Neural cell (in vitro differentiated cells): ENCODE measurements around the gene PFN2.

Source experiments
- EZH2 ChIP-seq: fragments of 200-600, 300-800 bp; shearing (Covaris generic), sonication (generic); IDR thresholded peaks from 2 replicates; pipeline ENCODE4 v1.6.1; 2014; ENCODE audit warnings: antibody characterized with exemption, low read length, borderline replicate concordance, mild to moderate bottlenecking; ENCODE audit not compliant: insufficient read depth, poor library complexity, severe bottlenecking
- POLR2AphosphoS5 ChIP-seq: IDR thresholded peaks from 2 replicates; pipeline ENCODE4 v1.6.1; 2012
- SMC3 ChIP-seq: fragments of 450-650 bp; conservative IDR thresholded peaks from 2 replicates; pipeline ENCODE4 v1.6.1; 2014; ENCODE audit warnings: antibody characterized with exemption, mild to moderate bottlenecking, moderate library complexity; ENCODE audit not compliant: poor library complexity
- TAF1 ChIP-seq: IDR thresholded peaks from 2 replicates; pipeline ENCODE4 v1.6.1; 2012; ENCODE audit warnings: low read depth
- TF ChIP-seq, protein P1 (sequence below): fragments of 450-650 bp; IDR thresholded peaks from 2 replicates; pipeline ENCODE4 v1.5.1; 2014; ENCODE audit warnings: antibody characterized with exemption, mild to moderate bottlenecking, moderate library complexity; ENCODE audit not compliant: poor library complexity, severe bottlenecking

DNA sequence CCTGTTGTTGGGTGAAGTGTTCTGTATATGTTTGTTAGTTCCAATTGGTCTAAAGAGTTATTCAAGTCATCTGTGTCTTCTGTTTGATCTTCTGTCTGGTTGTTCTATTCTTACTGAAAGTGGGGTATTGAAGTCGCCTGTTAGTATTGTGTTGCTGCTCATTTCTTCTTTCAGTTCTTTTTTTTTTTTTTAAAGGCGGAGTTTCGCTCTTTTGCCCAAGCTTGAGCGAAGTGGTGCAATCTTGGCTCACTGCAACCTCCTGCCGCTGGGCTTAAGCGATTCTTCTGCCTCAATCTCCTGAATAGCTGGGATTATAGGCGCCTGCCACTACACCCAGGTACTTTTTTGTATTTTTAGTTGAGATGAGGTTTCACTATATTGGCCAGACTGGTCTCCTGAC is 23.5 kb downstream of the PFN2 start:
- TF ChIP-seq, protein P1, sequence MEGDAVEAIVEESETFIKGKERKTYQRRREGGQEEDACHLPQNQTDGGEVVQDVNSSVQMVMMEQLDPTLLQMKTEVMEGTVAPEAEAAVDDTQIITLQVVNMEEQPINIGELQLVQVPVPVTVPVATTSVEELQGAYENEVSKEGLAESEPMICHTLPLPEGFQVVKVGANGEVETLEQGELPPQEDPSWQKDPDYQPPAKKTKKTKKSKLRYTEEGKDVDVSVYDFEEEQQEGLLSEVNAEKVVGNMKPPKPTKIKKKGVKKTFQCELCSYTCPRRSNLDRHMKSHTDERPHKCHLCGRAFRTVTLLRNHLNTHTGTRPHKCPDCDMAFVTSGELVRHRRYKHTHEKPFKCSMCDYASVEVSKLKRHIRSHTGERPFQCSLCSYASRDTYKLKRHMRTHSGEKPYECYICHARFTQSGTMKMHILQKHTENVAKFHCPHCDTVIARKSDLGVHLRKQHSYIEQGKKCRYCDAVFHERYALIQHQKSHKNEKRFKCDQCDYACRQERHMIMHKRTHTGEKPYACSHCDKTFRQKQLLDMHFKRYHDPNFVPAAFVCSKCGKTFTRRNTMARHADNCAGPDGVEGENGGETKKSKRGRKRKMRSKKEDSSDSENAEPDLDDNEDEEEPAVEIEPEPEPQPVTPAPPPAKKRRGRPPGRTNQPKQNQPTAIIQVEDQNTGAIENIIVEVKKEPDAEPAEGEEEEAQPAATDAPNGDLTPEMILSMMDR = no peak
- TF ChIP-seq TAF1 = no peak
- no peak for TF ChIP-seq POLR2AphosphoS5
- no peak for TF ChIP-seq EZH2
- TF ChIP-seq SMC3 = no peak
